Neural cell (in vitro differentiated cells): ENCODE results near the gene PILRA. TPM values are rescaled to one million over a fixed set of nuclear protein-coding genes. Genes with fewer than 3 reads are reported as not detected.
"Not testable (repeated sequence)": the region's sequence is repeated elsewhere in the genome, so short reads cannot be mapped to it uniquely, and the experiment has no call there.

Experiments
- H2AFZ ChIP-seq: fragments of 200-600, 300-800 bp; sonication (generic), shearing (Covaris generic); 2 replicates; pipeline ENCODE4 v1.6.0; 2014; ENCODE audit warnings: low read depth, mild to moderate bottlenecking, antibody characterized with exemption, low read length, moderate library complexity
- H3F3A ChIP-seq: fragments of 200-600 bp; shearing (Covaris generic); 2 replicates; pipeline ENCODE4 v1.6.1; 2016; ENCODE audit warnings: mild to moderate bottlenecking, moderate library complexity, mixed read lengths, antibody characterized with exemption, low read length; ENCODE audit not compliant: insufficient read depth, poor library complexity, severe bottlenecking
- H3K27ac ChIP-seq: fragments of 200-600, 300-800 bp; sonication (generic), shearing (Covaris generic); 2 replicates; pipeline ENCODE4 v1.5.1; 2014; ENCODE audit warnings: mild to moderate bottlenecking, low read length, moderate library complexity
- H3K27me3 ChIP-seq: fragments of 300-800, 200-600 bp; sonication (generic), shearing (Covaris generic); 2 replicates; pipeline ENCODE4 v1.6.0; 2014; ENCODE audit warnings: mild to moderate bottlenecking, low read depth, low read length, moderate library complexity; ENCODE audit not compliant: insufficient read depth
- H3K36me3 ChIP-seq: fragments of 300-800, 200-600 bp; sonication (generic), shearing (Covaris generic); 2 replicates; pipeline ENCODE4 v1.5.1; 2014; ENCODE audit warnings: mild to moderate bottlenecking, antibody characterized with exemption, low read length, moderate library complexity; ENCODE audit not compliant: insufficient read depth
- H3K4me2 ChIP-seq: fragments of 300-800, 200-600 bp; sonication (generic), shearing (Covaris generic); 2 replicates; pipeline ENCODE4 v1.6.0; 2014; ENCODE audit warnings: mild to moderate bottlenecking, low read length
- H3K4me3 ChIP-seq: fragments of 300-800, 200-600 bp; sonication (generic), shearing (Covaris generic); 2 replicates; pipeline ENCODE4 v1.5.1; 2014; ENCODE audit warnings: mild to moderate bottlenecking, low read length, moderate library complexity
- H3K79me2 ChIP-seq: fragments of 200-600 bp; shearing (Covaris generic); replicated peaks from 2 replicates; pipeline ENCODE4 v1.6.0; 2014; ENCODE audit warnings: mild to moderate bottlenecking, low read length, moderate library complexity; ENCODE audit not compliant: insufficient read depth
- H3K9ac ChIP-seq: fragments of 300-800, 200-600 bp; sonication (generic), shearing (Covaris generic); 2 replicates; pipeline ENCODE4 v1.6.1; 2016; ENCODE audit warnings: mild to moderate bottlenecking, low read length, mixed read lengths
- H3K9me2 ChIP-seq: fragments of 200-600 bp; shearing (Covaris generic); 2 replicates; pipeline ENCODE4 v1.6.1; 2016; ENCODE audit warnings: mild to moderate bottlenecking, low read length, mixed read lengths; ENCODE audit not compliant: insufficient read depth
- H3K9me3 ChIP-seq: fragments of 200-600, 300-800 bp; sonication (generic), shearing (Covaris generic); 2 replicates; pipeline ENCODE4 v1.6.1; 2016; ENCODE audit warnings: mild to moderate bottlenecking, mixed run types, low read length, moderate library complexity, mixed read lengths
- H4K20me1 ChIP-seq: fragments of 200-600 bp; shearing (Covaris generic); 2 replicates; pipeline ENCODE4 v1.6.1; 2016; ENCODE audit warnings: mild to moderate bottlenecking, mixed run types; ENCODE audit not compliant: insufficient read depth
- CTCF ChIP-seq: fragments of 450-650 bp; IDR thresholded peaks from 2 replicates; pipeline ENCODE4 v1.5.1; 2014; ENCODE audit warnings: antibody characterized with exemption, mild to moderate bottlenecking, moderate library complexity; ENCODE audit not compliant: poor library complexity, severe bottlenecking
- EP300 ChIP-seq: fragments of 450-650 bp; conservative IDR thresholded peaks from 2 replicates; pipeline ENCODE4 v1.6.1; 2014; ENCODE audit warnings: antibody characterized with exemption, mild to moderate bottlenecking, moderate library complexity; ENCODE audit not compliant: poor library complexity, severe bottlenecking
- EZH2 ChIP-seq: fragments of 200-600, 300-800 bp; shearing (Covaris generic), sonication (generic); IDR thresholded peaks from 2 replicates; pipeline ENCODE4 v1.6.1; 2014; ENCODE audit warnings: antibody characterized with exemption, low read length, borderline replicate concordance, mild to moderate bottlenecking; ENCODE audit not compliant: insufficient read depth, poor library complexity, severe bottlenecking
- MXI1 ChIP-seq: fragments of 450-650 bp; conservative IDR thresholded peaks from 2 replicates; pipeline ENCODE4 v1.6.1; 2014; ENCODE audit warnings: antibody characterized with exemption, mild to moderate bottlenecking; ENCODE audit not compliant: poor library complexity, severe bottlenecking
- POLR2AphosphoS5 ChIP-seq: IDR thresholded peaks from 2 replicates; pipeline ENCODE4 v1.6.1; 2012
- RAD21 ChIP-seq: fragments of 450-650 bp; conservative IDR thresholded peaks from 2 replicates; pipeline ENCODE4 v1.6.1; 2014; ENCODE audit warnings: antibody characterized with exemption, mild to moderate bottlenecking, moderate library complexity
- REST ChIP-seq: IDR thresholded peaks from 2 replicates; pipeline ENCODE4 v1.6.1; 2012; ENCODE audit warnings: borderline replicate concordance
- SMC3 ChIP-seq: fragments of 450-650 bp; conservative IDR thresholded peaks from 2 replicates; pipeline ENCODE4 v1.6.1; 2014; ENCODE audit warnings: antibody characterized with exemption, mild to moderate bottlenecking, moderate library complexity; ENCODE audit not compliant: poor library complexity
- TAF1 ChIP-seq: IDR thresholded peaks from 2 replicates; pipeline ENCODE4 v1.6.1; 2012; ENCODE audit warnings: low read depth
- polyA plus RNA-seq: library from polyadenylated mRNA; depleted of rRNA; stranded (reverse); fragments of >200 nt; gene quantifications from 2 replicates; pipeline ENCODE4 v1.2.3, GENCODE V29; 2014

Gene PILRA
- polyA plus RNA-seq, 1 donor from 2014 or later, result 23.7 TPM

GRCh38 chr7:100342765-100343164 lies 30.5 kb upstream of the PILRA start:
- Histone ChIP-seq H3K27ac (no peak overlapping the region), H3K9ac (no peak overlapping the region), H3K79me2 (no peaks in the 10 kb centered on the region), H3K9me3 (no peaks in the 10 kb centered on the region), H3K27me3 (no peaks in the 10 kb centered on the region), H2AFZ (no peak overlapping the region), H4K20me1 (no peaks in the 10 kb centered on the region), H3K4me2 (no peak overlapping the region), H3K36me3 (no peaks in the 10 kb centered on the region), H3K9me2 (no peaks in the 10 kb centered on the region), H3K4me3 (no peak overlapping the region), H3F3A (no peaks in the 10 kb centered on the region)
- no peak for TF ChIP-seq SMC3
- TF ChIP-seq TAF1, result no peak
- no peak for TF ChIP-seq MXI1
- no peak for TF ChIP-seq RAD21
- TF ChIP-seq REST, result no peak
- no peak for TF ChIP-seq EZH2
- no peak for TF ChIP-seq CTCF
- TF ChIP-seq POLR2AphosphoS5, result no peak
- TF ChIP-seq EP300, result no peak

- not testable (repeated sequence) for H3K79me2 ChIP-seq, H3F3A ChIP-seq, H3K4me2 ChIP-seq, H3K27ac ChIP-seq, H3K9me3 ChIP-seq, H3K9ac ChIP-seq, H2AFZ ChIP-seq, H3K36me3 ChIP-seq, H3K27me3 ChIP-seq, H3K9me2 ChIP-seq, H3K4me3 ChIP-seq, H4K20me1 ChIP-seq
Observed at GRCh38 chr7:100344124-100344559, 29.1 kb upstream of the PILRA start.

GRCh38 chr7:100344560-100345287 lies 28.6 kb upstream of the PILRA start:
- H3K9me3 ChIP-seq, H2AFZ ChIP-seq, H3F3A ChIP-seq, H3K79me2 ChIP-seq, H3K9me2 ChIP-seq, H3K4me3 ChIP-seq, H3K9ac ChIP-seq, H3K36me3 ChIP-seq, H3K4me2 ChIP-seq, H4K20me1 ChIP-seq, H3K27ac ChIP-seq, H3K27me3 ChIP-seq: not testable (repeated sequence)
- TF ChIP-seq CTCF, result peak; percentile 47
